Gastroesophageal sphincter (tissue), 3 donors: ENCODE results near the gene BRPF3.

ENCODE experiments used
- POLR2A ChIP-seq, 2 donors: fragments of 450-650 bp; IDR thresholded peaks; one replicate each; pipeline ENCODE4 v1.6.1; 2017; ENCODE audit warnings: antibody characterized with exemption in 2 of 2, mild to moderate bottlenecking in 2 of 2, moderate library complexity in 1 of 2
- POLR2AphosphoS5 ChIP-seq: sonication (generic); formaldehyde crosslinking; IDR thresholded peaks from one replicate; pipeline ENCODE4 v1.6.1; 2017; ENCODE audit warnings: antibody characterized with exemption
- TF ChIP-seq, protein P1 (sequence below), 4 experiments: fragments of 200-600 bp in 2 of 4; fragments of 450-650 bp in 2 of 4; sonication (generic) in 1 of 4; IDR thresholded peaks; one replicate each; pipeline ENCODE4 v1.5.1; 2017 to 2019; ENCODE audit warnings: antibody characterized with exemption in 4 of 4, mild to moderate bottlenecking in 2 of 4, moderate library complexity in 2 of 4

DNA sequence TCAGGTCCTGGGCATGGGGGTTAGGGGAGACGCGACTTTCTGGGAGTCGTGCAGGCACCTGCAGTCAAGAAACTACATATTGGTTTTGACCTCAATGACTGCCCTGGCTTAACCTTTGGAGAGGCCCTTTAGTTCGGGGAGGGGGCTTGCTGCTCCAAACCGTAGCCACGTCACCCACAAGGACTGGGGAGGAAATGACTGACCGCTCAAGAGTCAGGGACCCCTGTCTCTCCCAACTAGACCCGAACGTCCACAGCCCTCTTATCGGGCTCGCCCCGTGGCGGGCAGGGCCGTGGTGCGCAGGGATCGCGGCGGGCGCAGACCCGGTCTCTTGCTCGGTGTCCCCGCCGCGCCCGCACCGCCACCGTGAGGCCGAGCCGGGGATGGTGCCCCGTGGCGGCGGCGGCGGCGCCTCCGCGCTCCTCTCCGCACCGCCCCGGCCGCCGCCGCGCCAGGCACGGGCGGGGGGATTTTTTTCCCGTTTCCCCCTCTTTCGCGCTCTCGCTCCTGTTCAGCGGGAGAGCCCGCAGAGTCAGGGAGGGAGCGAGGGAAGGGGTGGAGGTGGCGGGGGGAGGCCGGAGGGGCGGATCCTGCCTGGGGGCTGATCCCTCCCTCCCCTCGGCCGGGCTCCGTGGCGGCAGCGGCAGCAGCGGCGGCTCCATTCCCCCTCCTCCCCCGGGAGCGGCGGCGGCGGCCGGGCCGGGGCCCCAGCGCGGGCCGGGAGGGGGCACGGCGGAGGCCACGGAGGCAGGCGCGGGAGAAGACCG lies at the start of gene BRPF3:
- TF ChIP-seq, protein P1, sequence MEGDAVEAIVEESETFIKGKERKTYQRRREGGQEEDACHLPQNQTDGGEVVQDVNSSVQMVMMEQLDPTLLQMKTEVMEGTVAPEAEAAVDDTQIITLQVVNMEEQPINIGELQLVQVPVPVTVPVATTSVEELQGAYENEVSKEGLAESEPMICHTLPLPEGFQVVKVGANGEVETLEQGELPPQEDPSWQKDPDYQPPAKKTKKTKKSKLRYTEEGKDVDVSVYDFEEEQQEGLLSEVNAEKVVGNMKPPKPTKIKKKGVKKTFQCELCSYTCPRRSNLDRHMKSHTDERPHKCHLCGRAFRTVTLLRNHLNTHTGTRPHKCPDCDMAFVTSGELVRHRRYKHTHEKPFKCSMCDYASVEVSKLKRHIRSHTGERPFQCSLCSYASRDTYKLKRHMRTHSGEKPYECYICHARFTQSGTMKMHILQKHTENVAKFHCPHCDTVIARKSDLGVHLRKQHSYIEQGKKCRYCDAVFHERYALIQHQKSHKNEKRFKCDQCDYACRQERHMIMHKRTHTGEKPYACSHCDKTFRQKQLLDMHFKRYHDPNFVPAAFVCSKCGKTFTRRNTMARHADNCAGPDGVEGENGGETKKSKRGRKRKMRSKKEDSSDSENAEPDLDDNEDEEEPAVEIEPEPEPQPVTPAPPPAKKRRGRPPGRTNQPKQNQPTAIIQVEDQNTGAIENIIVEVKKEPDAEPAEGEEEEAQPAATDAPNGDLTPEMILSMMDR (IDR thresholded peaks at IDR 0.05) = peak in 3 of 4 experiments; percentile 75 to 94 (median 91)
- TF ChIP-seq POLR2A (IDR thresholded peaks at IDR 0.05) (peak in 1 of 2 donors; percentile 55), POLR2AphosphoS5 (no peak)
